Left ventricle myocardium inferior (tissue), 1 donor: Measurements from ENCODE around the gene RCL1. TPM values are rescaled to one million over a fixed set of nuclear protein-coding genes. Genes with fewer than 3 reads are reported as not detected.

Source experiments
- DNase-seq: peaks from one replicate; pipeline ENCODE4 v3.0.0-alpha.2; 2020
- H3K27ac ChIP-seq: fragments of 200-600 bp; replicated peaks from 2 replicates; pipeline ENCODE4 v1.8.0; 2021
- H3K27me3 ChIP-seq: fragments of 200-600 bp; 2 replicates; pipeline ENCODE4 v1.8.0; 2021; ENCODE audit warnings: low read depth
- H3K36me3 ChIP-seq: fragments of 200-600 bp; 2 replicates; pipeline ENCODE4 v1.8.0; 2021
- H3K4me1 ChIP-seq: fragments of 200-600 bp; 2 replicates; pipeline ENCODE4 v1.8.0; 2021
- H3K4me3 ChIP-seq: fragments of 200-600 bp; 2 replicates; pipeline ENCODE4 v1.8.0; 2021; ENCODE audit warnings: mild to moderate bottlenecking, moderate library complexity
- H3K9me3 ChIP-seq: fragments of 200-600 bp; replicated peaks from 2 replicates; pipeline ENCODE4 v1.8.0; 2021
- CTCF ChIP-seq: fragments of 200-600 bp; IDR thresholded peaks from 2 replicates; pipeline ENCODE4 v1.8.0; 2021; ENCODE audit warnings: antibody characterized with exemption, mild to moderate bottlenecking, borderline replicate concordance
- intact Hi-C: fragments of 100-400 bp; cut with micrococcal nuclease; formaldehyde crosslinking; loops from one replicate; pipeline ENCODE4 v1.11.0; 2022
- total RNA-seq: library from RNA; stranded (reverse); fragmentation: NEBNext Ultra II Directional; extraction: Animal tissue kit (Norgen Biotek cat#: 25700); gene quantifications from one replicate; pipeline ENCODE4 v1.2.1, GENCODE V29; 2021
- donor health status: DM: no; HTN: yes; CAD: no; lungs with severe emphysema.

RCL1 gene
- total RNA-seq, 1 donor from 2014 or later: 4.9 TPM

GRCh38 chr9:4862506-4863250 lies 69.9 kb downstream of the RCL1 start:
- Histone ChIP-seq H3K4me1 (no peaks in the 10 kb centered on the region), H3K9me3 (no peaks in the 10 kb centered on the region), H3K36me3 (peaks cover 30% of the 10 kb centered on the region), H3K4me3 (no peak overlapping the region), H3K27ac (no peak overlapping the region), H3K27me3 (no peaks in the 10 kb centered on the region)
- intact Hi-C loops: no loop called here
- TF ChIP-seq CTCF: no peak
- no peak for DNase-seq

DNA sequence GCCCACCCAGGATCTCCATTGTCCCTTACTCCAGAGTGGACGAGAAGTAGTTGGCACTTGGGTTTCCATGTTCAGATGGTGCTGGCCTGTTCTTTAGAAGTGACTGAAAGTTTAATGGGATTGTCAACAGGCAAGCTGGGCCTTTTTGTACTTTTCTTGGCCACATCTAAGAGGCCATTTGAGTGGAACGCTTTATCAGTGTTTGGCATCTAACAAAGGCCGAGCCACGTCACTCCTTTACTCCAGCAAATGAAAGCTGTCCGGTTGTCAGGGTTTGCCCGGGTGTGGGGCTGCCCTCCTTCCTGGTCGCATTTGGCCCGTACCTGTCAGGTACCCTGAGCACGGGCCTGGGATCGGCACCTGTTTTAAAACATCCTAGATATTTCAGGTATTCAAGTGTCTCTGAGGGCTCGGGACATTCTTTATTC lies 71.5 kb downstream of the RCL1 start:
- Histone ChIP-seq H3K9me3 (no peaks in the 10 kb centered on the region), H3K27ac (no peak overlapping the region), H3K27me3 (no peaks in the 10 kb centered on the region), H3K4me1 (no peaks in the 10 kb centered on the region), H3K36me3 (peaks cover 19% of the 10 kb centered on the region), H3K4me3 (no peak overlapping the region)
- TF ChIP-seq CTCF: no peak
- intact Hi-C loops: no loop called here
- no peak for DNase-seq

GRCh38 chr9:4864698-4865097 lies 72.0 kb downstream of the RCL1 start:
- peaks cover 18% of the 10 kb centered on the region for H3K36me3 ChIP-seq
- no peak overlapping the region for H3K4me3 ChIP-seq
- no peaks in the 10 kb centered on the region for H3K4me1 ChIP-seq
- H3K27ac ChIP-seq: no peak overlapping the region
- no peak for DNase-seq
- H3K9me3 ChIP-seq: no peaks in the 10 kb centered on the region
- TF ChIP-seq CTCF: no peak
- intact Hi-C loops: no loop called here
- H3K27me3 ChIP-seq: no peaks in the 10 kb centered on the region

- Histone ChIP-seq H3K36me3 (peaks cover 10% of the 10 kb centered on the region), H3K27ac (no peak overlapping the region), H3K27me3 (no peaks in the 10 kb centered on the region), H3K9me3 (no peaks in the 10 kb centered on the region), H3K4me1 (no peaks in the 10 kb centered on the region), H3K4me3 (no peak overlapping the region)
- no peak for TF ChIP-seq CTCF
- DNase-seq: no peak
- intact Hi-C loops: no loop called here
These were observed 72.9 kb downstream of the RCL1 start for GRCh38 chr9:4865681-4866080.

DNA sequence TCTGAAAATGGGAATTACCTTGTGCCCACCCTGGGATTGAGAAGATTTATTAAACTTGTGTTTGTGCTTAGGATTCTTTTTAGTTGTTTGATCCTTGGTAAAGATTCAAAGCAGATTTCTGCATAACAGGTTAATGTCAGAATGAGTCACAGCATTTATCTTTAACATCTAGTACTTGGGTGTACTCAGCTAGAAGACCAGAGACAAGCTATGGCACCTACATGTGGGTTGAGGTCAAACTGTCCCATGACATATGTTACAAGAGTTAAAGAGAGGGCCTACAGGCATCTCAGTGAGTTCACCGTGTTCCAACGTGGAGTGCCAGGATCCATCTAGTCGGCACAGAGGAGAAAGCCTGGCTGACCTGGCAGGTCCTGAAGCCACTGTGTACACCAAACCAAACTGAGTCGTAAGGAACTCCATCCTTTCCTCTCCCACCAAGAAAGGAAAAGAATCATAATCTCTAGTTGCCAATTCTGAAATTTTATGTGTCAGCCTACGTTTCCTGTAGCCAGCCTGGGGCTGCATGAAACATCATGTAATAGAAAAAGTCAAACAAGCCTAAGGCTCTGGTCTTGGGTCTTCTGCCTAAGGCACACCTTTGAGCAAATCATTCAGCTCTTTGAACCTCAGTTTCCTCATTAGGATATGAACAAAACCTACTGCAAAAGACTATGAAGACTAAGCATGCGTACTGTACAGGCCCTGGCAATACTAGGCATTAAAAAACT lies 73.7 kb downstream of the RCL1 start:
- no peak for TF ChIP-seq CTCF
- peaks cover 3% of the 10 kb centered on the region for H3K36me3 ChIP-seq
- no peaks in the 10 kb centered on the region for H3K4me1 ChIP-seq
- no peak for DNase-seq
- H3K9me3 ChIP-seq: no peaks in the 10 kb centered on the region
- no peak overlapping the region for H3K27ac ChIP-seq
- no peak overlapping the region for H3K4me3 ChIP-seq
- H3K27me3 ChIP-seq: no peaks in the 10 kb centered on the region
- intact Hi-C loops: no loop called here
